Stimulated activated CD8-positive, alpha-beta memory T cell treated with anti-CD3 and anti-CD28 coated beads, Interleukin-12 subunit alpha, Interleukin-12 subunit beta, amount 100 ng/mL, for 24 hours (primary cell): ENCODE results near the gene DZIP1L.
"Not testable (repeated sequence)": the region's sequence is repeated elsewhere in the genome, so short reads cannot be mapped to it uniquely, and the experiment has no call there.

Experiments used
- DNase-seq: peaks from one replicate; pipeline ENCODE4 v3.0.0-alpha.2; 2020; ENCODE audit errors: extremely low read depth

The DZIP1L gene

DNA sequence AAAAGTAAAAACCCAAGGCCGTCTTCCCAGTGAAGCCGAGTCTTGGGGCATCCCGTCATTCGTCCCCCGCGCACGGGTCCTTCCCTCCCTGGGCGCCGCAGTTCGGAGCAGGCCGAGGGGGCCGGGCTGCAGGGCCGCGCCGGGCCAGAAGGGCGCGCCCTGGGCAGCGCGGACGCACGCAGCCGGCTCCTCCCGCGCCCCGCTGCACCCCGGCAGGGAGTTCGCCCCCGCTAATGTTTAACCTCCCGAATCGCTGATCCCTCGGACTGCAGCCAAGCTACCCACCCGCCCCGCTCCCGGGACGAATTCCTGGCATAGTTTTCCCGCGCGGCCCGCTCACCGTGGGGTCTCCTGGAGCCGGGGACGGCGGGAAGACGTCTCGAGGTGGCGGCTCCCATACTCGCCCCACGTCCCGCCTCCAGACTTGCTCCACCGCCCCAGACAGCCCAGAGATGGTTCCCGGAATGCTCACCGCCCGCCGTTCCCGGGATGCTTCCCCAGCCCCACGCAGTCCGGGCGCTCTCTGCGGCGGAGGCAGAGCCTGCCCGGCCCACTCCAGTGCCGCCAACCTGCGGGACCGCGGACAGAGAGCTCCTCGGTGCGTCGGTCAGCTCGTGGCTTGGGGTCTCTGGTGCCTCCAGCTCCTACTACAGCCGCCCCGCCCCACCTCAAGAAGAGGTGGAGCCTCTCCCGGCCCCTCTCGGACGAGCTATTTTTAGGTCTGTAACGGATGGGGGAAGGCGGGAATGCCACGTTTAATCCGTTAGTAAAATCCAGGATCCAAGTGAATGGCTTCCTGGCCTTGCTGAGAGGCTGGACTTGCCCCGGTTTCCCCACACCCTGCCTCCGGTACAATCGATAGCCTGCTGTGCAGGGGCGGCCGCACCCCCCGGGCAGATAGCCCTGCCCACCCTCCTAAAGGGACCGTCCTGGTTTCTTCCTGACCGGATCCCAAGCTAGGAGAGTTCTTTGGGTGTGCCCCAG, at the start of gene DZIP1L:
TSS of gene DZIP1L (minus strand) at position 621 of the 984 bp plus-strand sequence. CDS start 11,637 bp downstream, outside the sequence.
- no peak for DNase-seq

DNA sequence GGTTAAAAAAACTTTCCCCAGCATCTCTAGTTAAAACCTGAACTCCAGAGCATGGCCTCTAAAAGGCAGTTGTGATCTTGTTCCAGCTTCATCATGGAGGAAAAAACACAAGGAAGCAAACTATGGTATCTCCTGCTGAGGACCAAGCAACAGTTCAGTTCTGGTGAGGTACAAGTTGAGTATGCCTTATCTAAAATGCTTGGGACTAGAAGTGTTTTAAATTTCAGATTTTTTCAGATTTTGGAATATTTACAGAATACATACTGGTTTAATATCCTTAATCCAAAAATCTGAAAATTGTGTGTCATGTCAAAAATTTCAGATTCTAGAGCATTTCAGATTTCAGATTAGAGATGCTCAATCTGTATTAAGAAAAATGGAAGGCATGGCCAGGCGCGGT, 49.7 kb upstream of the DZIP1L start:
- DNase-seq, result no peak

GRCh38 chr3:138157743-138158142, 42.3 kb upstream of the DZIP1L start:
- DNase-seq, result no peak

DNA sequence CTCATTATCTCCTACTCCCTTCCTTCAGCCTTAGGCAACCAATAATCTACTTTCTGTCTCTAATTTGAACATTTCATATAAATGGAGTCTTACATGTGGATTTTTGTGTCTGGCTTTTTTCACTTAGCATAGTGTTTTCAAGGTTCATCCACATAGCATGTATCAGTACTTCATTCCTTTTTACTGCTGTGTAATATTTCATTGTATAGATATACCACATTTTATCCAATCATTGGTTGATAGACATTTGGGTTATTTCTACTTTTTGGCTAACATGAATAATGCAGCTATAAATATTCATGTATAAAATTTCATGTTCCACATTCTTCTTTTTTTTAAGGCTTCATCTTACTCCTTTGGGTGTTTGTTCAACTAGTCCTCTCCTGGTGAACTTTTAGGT, 39.1 kb upstream of the DZIP1L start:
- DNase-seq, result no peak

DNA sequence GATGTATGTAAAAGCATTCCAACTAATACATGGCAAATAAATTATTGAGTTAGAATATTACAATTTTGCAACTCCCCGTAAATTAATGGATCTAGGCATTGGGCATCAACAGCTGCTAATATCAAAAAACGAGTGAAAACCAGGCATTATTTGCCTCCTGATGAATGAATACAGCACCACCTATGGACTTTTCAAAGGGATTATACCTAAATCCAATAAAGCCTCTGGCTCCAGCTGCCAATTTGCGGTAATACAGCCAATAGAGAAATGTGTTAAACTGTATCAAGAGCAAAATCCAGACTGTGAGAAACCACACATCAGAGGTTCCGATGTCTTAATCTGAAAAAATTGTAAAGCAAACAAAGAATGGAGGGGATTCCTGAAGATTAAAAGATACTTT, 33.1 kb upstream of the DZIP1L start:
- no peak for DNase-seq

DNA sequence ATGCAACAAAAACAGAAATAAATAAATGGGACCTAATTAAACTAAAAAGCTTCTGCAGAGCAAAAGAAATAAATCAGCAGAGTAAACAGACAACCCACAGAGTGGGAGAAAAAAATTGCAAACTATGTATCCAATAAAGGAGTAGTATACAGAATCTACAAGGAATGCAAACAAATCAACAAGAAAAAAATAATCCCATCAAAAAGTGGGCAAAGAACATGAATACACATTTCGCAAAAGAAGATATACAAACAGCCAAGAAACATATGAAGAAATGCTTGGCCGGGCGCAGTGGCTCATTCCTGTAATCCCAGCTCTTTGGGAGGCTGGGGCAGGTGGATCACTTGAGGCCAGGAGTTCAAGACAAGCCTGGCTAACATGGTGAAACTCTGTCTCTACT, 26.8 kb upstream of the DZIP1L start:
- not testable (repeated sequence) for DNase-seq

- DNase-seq, result no peak
These were observed 25.5 kb upstream of the DZIP1L start for GRCh38 chr3:138140940-138141339.

GRCh38 chr3:138139691-138140090, 24.3 kb upstream of the DZIP1L start:
- DNase-seq, result no peak

DNA sequence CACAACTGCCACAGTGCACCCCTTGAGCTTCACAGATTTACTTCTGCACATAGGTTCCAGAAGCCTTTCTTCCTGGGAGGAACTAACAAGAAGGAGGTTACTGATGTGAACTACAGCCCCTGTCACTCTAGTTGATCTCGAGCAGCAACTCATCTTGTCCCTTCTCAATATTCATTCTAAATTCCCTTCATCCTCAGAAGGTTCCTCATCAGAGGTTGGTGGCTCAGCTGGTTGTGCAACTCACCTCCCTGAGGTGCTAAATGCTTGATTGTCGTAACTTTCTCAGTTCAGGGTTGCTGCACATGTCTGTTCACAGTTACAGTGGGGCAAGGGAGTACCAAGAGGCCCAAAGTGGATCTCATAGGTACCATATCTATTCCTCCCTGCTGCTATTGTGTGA, 22.5 kb upstream of the DZIP1L start:
- no peak for DNase-seq

DNA sequence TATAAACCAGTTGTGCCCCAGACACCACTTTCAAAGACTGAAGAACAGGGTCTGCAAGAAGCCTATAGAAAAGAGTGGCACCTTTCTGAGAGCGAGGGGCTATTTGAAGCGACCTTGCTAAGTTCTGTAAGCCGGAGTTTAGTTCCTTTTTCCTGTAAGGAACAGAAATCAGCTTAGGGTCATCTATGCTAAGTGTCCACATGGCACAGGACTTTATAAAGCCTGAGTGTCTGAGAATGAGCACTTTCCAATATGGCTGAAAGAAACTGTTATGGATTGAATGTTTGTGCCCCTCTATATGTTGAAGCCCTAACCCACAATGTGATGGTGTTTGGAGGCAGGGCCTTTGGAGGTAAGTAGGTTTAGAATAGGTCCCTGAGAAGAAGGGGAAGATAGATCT, 20.8 kb upstream of the DZIP1L start:
- DNase-seq, result no peak

DNA sequence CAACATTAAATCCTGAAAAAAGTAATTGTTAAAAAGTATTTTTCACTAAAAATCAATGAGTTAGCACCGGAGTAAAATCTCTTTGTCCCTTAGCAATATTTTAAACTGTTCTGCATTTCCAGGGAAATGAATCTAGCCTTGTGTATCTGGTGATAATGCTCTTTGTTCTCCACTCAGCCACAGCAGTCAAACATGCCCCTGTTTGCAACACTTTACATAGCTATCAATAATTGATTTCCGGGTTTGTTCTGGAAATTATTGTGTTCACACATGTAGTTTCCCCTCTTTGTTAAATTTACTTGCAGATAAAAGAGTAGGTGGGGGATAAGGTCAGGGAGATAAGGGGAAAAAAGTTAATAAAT, 20.4 kb upstream of the DZIP1L start:
- DNase-seq, result no peak

GRCh38 chr3:138135146-138135832, 19.9 kb upstream of the DZIP1L start:
- no peak for DNase-seq

DNA sequence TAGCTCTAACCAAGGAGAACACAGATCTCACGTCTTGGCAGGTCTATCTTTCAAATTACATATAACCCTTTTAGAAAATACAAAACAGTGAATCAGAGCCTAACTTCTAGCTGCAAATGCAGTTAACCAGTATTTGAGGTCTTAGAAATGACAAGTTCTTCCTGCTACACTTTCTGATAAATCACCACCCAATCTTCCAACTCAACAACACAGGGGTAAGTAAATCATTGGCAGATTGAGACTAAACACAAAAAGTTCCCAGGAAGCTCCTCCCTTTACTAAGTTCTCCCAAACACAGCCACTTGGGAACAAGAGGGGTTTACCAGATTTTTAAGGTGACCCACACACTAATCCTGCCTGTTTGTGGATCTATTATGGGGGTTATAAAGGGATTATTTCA, 16.8 kb upstream of the DZIP1L start, which contains the start of gene A4GNT:
TSS of gene A4GNT (minus strand) at position 152 of the 400 bp plus-strand sequence. CDS start 1,134 bp downstream, outside the sequence.
- no peak for DNase-seq

- DNase-seq, result no peak
These were observed 12.4 kb upstream of the DZIP1L start for GRCh38 chr3:138127636-138128365.

- no peak for DNase-seq
These were observed 10.3 kb upstream of the DZIP1L start for GRCh38 chr3:138125548-138126221.

DNA sequence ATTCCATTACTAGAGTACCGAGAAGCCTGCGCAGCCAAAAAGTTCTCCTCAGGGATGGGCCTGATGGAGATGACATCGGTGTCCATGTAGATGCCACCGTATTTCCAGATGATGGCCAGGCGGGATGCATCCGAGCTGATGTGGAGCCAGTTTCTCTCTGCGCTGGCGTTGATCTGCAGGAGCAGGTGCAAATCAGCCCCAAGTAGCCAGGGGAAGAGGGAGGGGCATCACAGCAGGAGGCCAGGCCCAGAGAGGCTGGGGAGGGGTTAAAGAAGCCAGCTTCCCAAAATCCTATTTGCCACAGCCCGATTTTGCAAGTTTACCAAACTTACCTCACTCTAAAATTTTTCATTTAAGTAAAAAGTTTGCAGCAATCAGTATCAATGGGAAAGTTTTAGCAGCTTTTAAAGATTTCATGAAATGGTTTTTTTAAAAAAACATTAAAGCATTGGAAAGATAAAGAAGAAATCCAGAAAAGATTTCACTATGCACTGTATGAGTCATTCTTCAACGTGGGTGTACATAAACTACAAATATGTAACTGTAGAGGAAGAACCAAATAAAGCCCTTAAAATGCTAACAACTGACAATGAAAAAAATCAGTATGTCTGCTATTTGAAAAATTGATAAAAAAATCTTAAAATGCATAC, 9.4 kb upstream of the DZIP1L start:
- DNase-seq, result no peak

DNA sequence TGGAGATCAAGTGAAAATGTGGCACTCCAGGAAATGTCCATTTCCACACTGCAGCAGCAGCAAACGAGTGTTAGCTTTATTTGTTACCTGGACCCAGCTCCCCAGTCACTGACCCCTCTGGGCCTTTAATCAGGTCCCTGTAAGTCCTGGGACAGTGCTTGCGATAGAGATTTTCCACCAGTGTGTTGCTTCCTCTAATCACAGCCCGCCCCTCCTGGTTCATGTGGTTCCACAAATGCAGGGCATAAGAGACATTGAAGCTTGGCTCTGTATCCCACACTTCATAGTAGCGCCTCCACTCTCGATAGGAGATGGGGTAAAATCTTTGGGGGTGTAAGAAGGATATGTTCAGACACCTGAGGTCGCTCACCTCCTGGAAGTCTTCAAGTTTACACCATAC, 8.8 kb upstream of the DZIP1L start:
- no peak for DNase-seq

DNA sequence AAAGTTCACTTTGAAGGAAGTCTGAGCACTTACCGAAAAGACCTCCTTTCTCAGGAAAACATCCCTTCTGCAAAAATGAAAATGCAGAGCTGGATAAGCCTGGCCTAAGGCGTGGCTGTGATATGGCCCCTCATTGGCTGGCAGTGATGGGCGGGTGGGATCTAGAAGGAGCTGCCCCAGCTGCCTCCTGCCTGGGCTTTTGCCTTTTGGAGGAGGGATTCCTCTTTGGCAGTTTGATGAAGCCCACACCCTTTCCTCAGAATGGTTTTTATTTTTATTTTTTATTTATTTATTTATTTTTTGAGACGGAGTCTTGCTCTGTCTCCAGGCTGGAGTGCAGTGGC, 4.0 kb upstream of the DZIP1L start:
- DNase-seq, result no peak

DNA sequence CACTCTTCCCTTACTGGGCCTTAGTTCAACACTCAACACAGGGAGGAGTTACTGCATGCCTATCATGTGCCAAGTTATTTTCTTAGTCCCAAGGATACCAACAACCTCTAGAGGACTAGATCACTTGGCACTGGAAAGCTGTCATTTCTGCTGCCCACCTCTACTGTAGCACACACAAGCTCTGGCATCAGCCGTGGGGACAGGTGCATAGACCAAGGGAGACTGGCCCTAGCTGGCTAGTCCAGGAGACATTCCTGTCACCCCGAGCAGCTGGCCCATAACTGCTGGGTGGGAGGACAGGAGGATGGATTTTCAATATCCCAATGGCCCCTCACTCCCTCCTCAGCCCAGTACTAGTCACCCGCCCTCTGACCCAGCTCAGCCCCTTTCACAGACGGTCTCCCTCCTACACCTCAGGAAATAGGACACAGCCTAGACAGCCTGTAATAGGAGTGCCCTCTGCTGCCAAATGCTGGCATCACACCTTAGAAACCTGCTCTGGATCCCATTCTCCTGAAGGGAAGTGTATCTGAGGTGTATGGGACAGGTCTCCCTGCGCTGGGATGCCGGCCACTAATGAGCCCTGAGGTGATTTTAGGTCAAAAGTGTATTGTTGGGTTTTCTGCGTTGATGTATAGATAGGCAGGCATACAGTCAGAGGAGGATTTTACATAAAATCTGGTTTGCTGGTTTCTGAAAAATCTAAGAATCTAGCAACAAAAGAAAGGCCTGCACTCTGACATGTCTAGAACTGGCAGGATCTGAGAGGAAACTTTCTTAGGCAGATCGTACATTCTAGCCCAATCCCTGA, 3.4 kb upstream of the DZIP1L start:
- no peak for DNase-seq

DNA sequence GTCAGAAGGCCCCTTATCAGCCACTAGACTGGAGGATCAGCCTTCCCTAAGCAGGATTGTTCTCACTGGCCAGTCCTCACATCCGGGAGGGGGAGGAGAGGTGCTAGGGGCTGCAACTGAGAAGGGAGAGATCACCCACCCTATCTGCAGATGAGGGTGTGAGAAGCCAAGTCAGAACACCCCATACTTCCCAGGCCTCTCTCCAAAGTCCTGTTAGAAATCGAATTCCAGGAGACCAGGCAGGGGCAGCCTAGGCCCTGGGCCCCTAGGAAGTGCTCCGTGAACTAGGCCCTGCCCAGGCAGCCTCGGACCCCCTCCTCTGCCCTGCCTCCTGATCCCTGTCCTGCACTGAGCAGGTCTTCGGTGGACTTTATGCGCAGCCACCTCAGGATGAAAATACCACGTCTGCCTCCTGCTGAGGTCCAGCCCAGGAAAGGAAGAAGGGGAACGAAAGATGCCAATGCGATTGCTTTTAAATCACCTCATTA, 933 bp downstream of the DZIP1L start:
- no peak for DNase-seq
